T-cell (primary cell): ENCODE data around the gene SNX25. TPM values are rescaled to one million over a fixed set of nuclear protein-coding genes. Genes with fewer than 3 reads are reported as not detected.

Experiments used
- ATAC-seq, 4 experiments: fragments of 200-7000 bp in 3 of 4; fragments of 150-1000 bp in 1 of 4; cut with Tn5 transposase; replicated peaks in 1 of 4; 1 replicate in 3 of 4; 2 replicates in 1 of 4; pipeline ENCODE4 v1.10.0; 2021; ENCODE audit warnings: moderate library complexity in 3 of 4, mild to moderate bottlenecking in 2 of 4, moderate number of reproducible peaks in 1 of 4
- CTCF ChIA-PET, 2 donors: fragments of 300-600 bp; sonication (Branson Sonifier 250); formaldehyde crosslinking; loops; one replicate each; lab custom pipeline; 2022; ENCODE audit warnings: antibody characterized with exemption in 2 of 2; lab: Charles Lee
- POLR2A ChIA-PET, 2 donors: fragments of 300-600 bp; sonication (Branson Sonifier 250); formaldehyde crosslinking; loops; one replicate each; lab custom pipeline; 2022; ENCODE audit warnings: antibody characterized with exemption in 2 of 2; lab: Charles Lee
- DNase-seq, 35 experiments: peaks; one replicate each; pipeline versions ENCODE4 v3.0.0 to v3.0.0-alpha.2; 2013 to 2023
- H3K27ac ChIP-seq: one replicate; pipeline ENCODE4 v1.5.1; 2013; ENCODE audit warnings: low read length
- H3K27me3 ChIP-seq, 2 experiments: replicated peaks in 1 of 2; 1 replicate in 1 of 2; 2 replicates in 1 of 2; pipeline versions ENCODE4 v1.6.1 to v1.7.0; 2013; ENCODE audit warnings: low read length in 1 of 2, mixed read lengths in 1 of 2; ENCODE audit not compliant: control insufficient read depth in 2 of 2, insufficient read depth in 2 of 2; ENCODE audit errors: extremely low read depth in 1 of 2
- H3K36me3 ChIP-seq, 2 donors: 1 replicate in 1 of 2; 2 replicates in 1 of 2; pipeline versions ENCODE4 v1.6.1 to v1.7.0; 2013; ENCODE audit warnings: low read length in 1 of 2; ENCODE audit not compliant: control insufficient read depth in 2 of 2, insufficient read depth in 1 of 2; ENCODE audit errors: extremely low read depth in 1 of 2
- H3K4me1 ChIP-seq, 2 experiments: 1 replicate in 1 of 2; 2 replicates in 1 of 2; pipeline versions ENCODE4 v1.6.1 to v1.7.0; 2013; ENCODE audit warnings: low read length in 2 of 2, mixed read lengths in 1 of 2; ENCODE audit not compliant: insufficient read depth in 2 of 2, control insufficient read depth in 1 of 2; ENCODE audit errors: extremely low read depth in 1 of 2
- H3K4me3 ChIP-seq, 2 donors: 1 replicate in 1 of 2; 2 replicates in 1 of 2; pipeline versions ENCODE4 v1.5.1 to v1.7.0; 2013; ENCODE audit warnings: mild to moderate bottlenecking in 2 of 2, low read length in 1 of 2, moderate library complexity in 1 of 2; ENCODE audit not compliant: control insufficient read depth in 1 of 2; ENCODE audit errors: extremely low read depth in 1 of 2
- H3K9me3 ChIP-seq: 2 replicates; pipeline ENCODE4 v1.7.0; 2013
- H3K27ac Mint-ChIP-seq, 2 donors: one replicate each; pipeline ENCODE4 v1.8.0; 2020 to 2021; ENCODE audit warnings: mild to moderate bottlenecking in 2 of 2, mixed read lengths in 2 of 2
- H3K27me3 Mint-ChIP-seq, 2 donors: one replicate each; pipeline ENCODE4 v1.8.0; 2021 to 2022; ENCODE audit warnings: mixed read lengths in 2 of 2
- H3K36me3 Mint-ChIP-seq: one replicate; pipeline ENCODE4 v1.8.0; 2021; ENCODE audit warnings: mixed read lengths
- H3K4me1 Mint-ChIP-seq, 3 donors: one replicate each; pipeline ENCODE4 v1.8.0; 2020 to 2022; ENCODE audit warnings: mixed read lengths in 3 of 3, mild to moderate bottlenecking in 1 of 3
- H3K4me3 Mint-ChIP-seq, 3 donors: one replicate each; pipeline ENCODE4 v1.8.0; 2020 to 2022; ENCODE audit warnings: mild to moderate bottlenecking in 3 of 3, mixed read lengths in 3 of 3, moderate library complexity in 3 of 3
- H3K9me3 Mint-ChIP-seq, 3 donors: one replicate each; pipeline ENCODE4 v1.8.0; 2020 to 2022; ENCODE audit warnings: mixed read lengths in 3 of 3
- WGBS: methylation state at CpG from one replicate; pipeline ENCODE4 v1.1.5; 2013; ENCODE audit warnings: missing lambda C conversion rate; ENCODE audit not compliant: insufficient coverage; 5-methylcytosine and 5-hydroxymethylcytosine counted together
- total RNA-seq, 35 experiments: library from RNA in 6 of 35; stranded (reverse) in 6 of 35; fragments of 120-200 nt in 1 of 35; gene quantifications; one replicate each; pipeline versions ENCODE4 v1.2.1 to v1.2.4 and lab custom pipeline; 2013 to 2026

SNX25 gene
- total RNA-seq, 5 donors from 2014 or later (not counting 1 experiment from before 2014, with no cell fraction given): 14.0 to 19.3 (median 16.4) TPM

- H3K36me3 Mint-ChIP-seq: peaks cover 8% of the 10 kb centered on the region
- no peak for ATAC-seq
- H3K27me3 ChIP-seq: no peaks in the 10 kb centered on the region
- H3K4me1 Mint-ChIP-seq: no peaks in the 10 kb centered on the region
- POLR2A ChIA-PET: no interaction called here
- H3K9me3 ChIP-seq: no peaks in the 10 kb centered on the region
- H3K27ac ChIP-seq: no peak overlapping the region
- CTCF ChIA-PET: no interaction called here
- no peak overlapping the region for H3K4me3 Mint-ChIP-seq
- no peak overlapping the region for H3K4me3 ChIP-seq
- H3K27ac Mint-ChIP-seq: no peak overlapping the region
- WGBS: 40% methylated on average over 1 of the region's 6 CpGs
- no peak for DNase-seq
- no peaks in the 10 kb centered on the region for H3K9me3 Mint-ChIP-seq
- no peaks in the 10 kb centered on the region for H3K4me1 ChIP-seq
- H3K36me3 ChIP-seq: peaks cover 0 to 3% of the 10 kb centered on the region in 2 donors
- no peaks in the 10 kb centered on the region for H3K27me3 Mint-ChIP-seq
Measured at GRCh38 chr4:185374573-185374972, 165.2 kb downstream of the SNX25 start.

- H3K27me3 ChIP-seq: peaks cover 0 to 2% of the 10 kb centered on the region in 2 experiments
- Mint-ChIP-seq H3K4me3 (no peak overlapping the region), H3K27ac (no peak overlapping the region), H3K27me3 (no peaks in the 10 kb centered on the region), H3K4me1 (no peaks in the 10 kb centered on the region), H3K36me3 (no peaks in the 10 kb centered on the region), H3K9me3 (peaks cover 6 to 9% (median 8%) of the 10 kb centered on the region in 3 donors)
- ChIA-PET POLR2A (no interaction called here), CTCF (no interaction called here)
- H3K27ac ChIP-seq: no peak overlapping the region
- H3K4me1 ChIP-seq: no peaks in the 10 kb centered on the region
- no peaks in the 10 kb centered on the region for H3K36me3 ChIP-seq
- H3K9me3 ChIP-seq: no peaks in the 10 kb centered on the region
- ATAC-seq (no peak), DNase-seq (no peak)
- WGBS: 97% methylated on average over 4 of the region's 6 CpGs
- H3K4me3 ChIP-seq: no peak overlapping the region
Measured at GRCh38 chr4:185378264-185378663, 168.9 kb downstream of the SNX25 start.

GRCh38 chr4:185379326-185380295, 170.2 kb downstream of the SNX25 start:
- POLR2A ChIA-PET: interaction anchor here in 1 of 2 donors (0.5 kb wide), 1 partner anchor 167 kb away, joined by 3 read pairs; no protein-coding TSS in a partner anchor
- no peaks in the 10 kb centered on the region for H3K36me3 ChIP-seq
- peaks cover 0 to 3% of the 10 kb centered on the region in 2 experiments for H3K27me3 ChIP-seq
- H3K27ac Mint-ChIP-seq: no peak overlapping the region
- 98% methylated on average over 8 of the region's 13 CpGs for whole genome bisulfite sequencing
- peaks cover 6 to 9% (median 8%) of the 10 kb centered on the region in 3 donors for H3K9me3 Mint-ChIP-seq
- H3K4me1 ChIP-seq: no peaks in the 10 kb centered on the region
- peaks cover 3 to 5% (median 3%) of the 10 kb centered on the region in 3 donors for H3K4me1 Mint-ChIP-seq
- ATAC-seq (no peak), DNase-seq (no peak)
- no peak overlapping the region for H3K4me3 ChIP-seq
- H3K4me3 Mint-ChIP-seq: no peak overlapping the region
- H3K9me3 ChIP-seq: no peaks in the 10 kb centered on the region
- peaks cover 4% of the 10 kb centered on the region for H3K36me3 Mint-ChIP-seq
- no peaks in the 10 kb centered on the region for H3K27me3 Mint-ChIP-seq
- CTCF ChIA-PET: interaction anchor here (0.6 kb wide), 2 partner anchors 53 to 56 kb away, joined by 3 to 5 read pairs; no protein-coding TSS in a partner anchor
- H3K27ac ChIP-seq: no peak overlapping the region

GRCh38 chr4:185380320-185380719, 170.9 kb downstream of the SNX25 start:
- Histone ChIP-seq H3K4me1 (peaks cover 0 to 5% of the 10 kb centered on the region in 2 experiments), H3K36me3 (no peaks in the 10 kb centered on the region), H3K27me3 (peaks cover 0 to 3% of the 10 kb centered on the region in 2 experiments), H3K4me3 (no peak overlapping the region), H3K9me3 (no peaks in the 10 kb centered on the region), H3K27ac (no peak overlapping the region)
- H3K27ac Mint-ChIP-seq: no peak overlapping the region
- H3K4me3 Mint-ChIP-seq: no peak overlapping the region
- CTCF ChIA-PET: no interaction called here
- H3K27me3 Mint-ChIP-seq: peaks cover 0 to 4% of the 10 kb centered on the region in 2 donors
- no peak for DNase-seq
- peaks cover 10 to 12% (median 10%) of the 10 kb centered on the region in 3 donors for H3K4me1 Mint-ChIP-seq
- peaks cover 4% of the 10 kb centered on the region for H3K36me3 Mint-ChIP-seq
- ATAC-seq: no peak
- no CpG with 5 or more reads among the region's 1 CpG for WGBS
- POLR2A ChIA-PET: interaction anchor here (0.5 to 0.6 kb wide), 2 partner anchors 167 to 209 kb away, joined by 3 to 9 read pairs; no protein-coding TSS in a partner anchor
- peaks cover 6 to 9% (median 8%) of the 10 kb centered on the region in 3 donors for H3K9me3 Mint-ChIP-seq

- DNase-seq (no peak), ATAC-seq (no peak)
- ChIA-PET POLR2A (interaction anchor here in 1 of 2 donors (0.6 kb wide), 1 partner anchor 210 kb away, joined by 9 read pairs; no protein-coding TSS in a partner anchor), CTCF (no interaction called here)
- Mint-ChIP-seq H3K4me1 (peaks cover 10 to 13% (median 11%) of the 10 kb centered on the region in 3 donors), H3K9me3 (peaks cover 6 to 9% (median 8%) of the 10 kb centered on the region in 3 donors), H3K27me3 (peaks cover 0 to 4% of the 10 kb centered on the region in 2 donors), H3K27ac (no peak overlapping the region), H3K36me3 (peaks cover 4% of the 10 kb centered on the region), H3K4me3 (no peak overlapping the region)
- no peak overlapping the region for H3K27ac ChIP-seq
- peaks cover 0 to 3% of the 10 kb centered on the region in 2 experiments for H3K27me3 ChIP-seq
- WGBS: no CpG with 5 or more reads among the region's 4 CpGs
- no peaks in the 10 kb centered on the region for H3K36me3 ChIP-seq
- H3K9me3 ChIP-seq: no peaks in the 10 kb centered on the region
- H3K4me3 ChIP-seq: no peak overlapping the region
- peaks cover 0 to 6% of the 10 kb centered on the region in 2 experiments for H3K4me1 ChIP-seq
Measured at GRCh38 chr4:185381288-185382196, 172.1 kb downstream of the SNX25 start.

- DNase-seq (no peak), ATAC-seq (no peak)
- Histone ChIP-seq H3K9me3 (no peaks in the 10 kb centered on the region), H3K27ac (no peak overlapping the region), H3K4me3 (no peak overlapping the region), H3K27me3 (peaks cover 0 to 3% of the 10 kb centered on the region in 2 experiments), H3K36me3 (no peaks in the 10 kb centered on the region), H3K4me1 (peaks cover 0 to 6% of the 10 kb centered on the region in 2 experiments)
- ChIA-PET POLR2A (no interaction called here), CTCF (no interaction called here)
- Mint-ChIP-seq H3K4me3 (no peak overlapping the region), H3K9me3 (peaks cover 6 to 9% (median 8%) of the 10 kb centered on the region in 3 donors), H3K27ac (no peak overlapping the region), H3K36me3 (peaks cover 4% of the 10 kb centered on the region), H3K27me3 (peaks cover 0 to 4% of the 10 kb centered on the region in 2 donors), H3K4me1 (peaks cover 10 to 13% (median 11%) of the 10 kb centered on the region in 3 donors)
Measured at GRCh38 chr4:185382754-185383153, 173.4 kb downstream of the SNX25 start.
